Activated naive CD4-positive, alpha-beta T cell treated with anti-CD3 and anti-CD28 coated beads, Interleukin-2, amount 50 U/mL, for 72 hours (primary cell): ENCODE data around the gene SEC11A. TPM values are rescaled to one million over a fixed set of nuclear protein-coding genes. Genes with fewer than 3 reads are reported as not detected.
"Not testable (repeated sequence)": the region's sequence is repeated elsewhere in the genome, so short reads cannot be mapped to it uniquely, and the experiment has no call there.

Source experiments
- ATAC-seq, 2 donors: fragments of 150-1000 bp; cut with Tn5 transposase; 2 replicates each; pipeline ENCODE4 v1.10.0; 2021; ENCODE audit warnings: mild to moderate bottlenecking in 2 of 2, moderate library complexity in 2 of 2
- DNase-seq, 2 donors: peaks; one replicate each; pipeline ENCODE4 v3.0.0; 2021 to 2022; ENCODE audit warnings: low spot score in 2 of 2
- H3K27ac Mint-ChIP-seq, 2 donors: one replicate each; pipeline ENCODE4 v1.8.0; 2022; ENCODE audit warnings: mild to moderate bottlenecking in 2 of 2, mixed read lengths in 2 of 2
- H3K36me3 Mint-ChIP-seq, 2 donors: one replicate each; pipeline ENCODE4 v1.8.0; 2022; ENCODE audit warnings: mixed read lengths in 2 of 2
- H3K9me3 Mint-ChIP-seq, 2 donors: one replicate each; pipeline ENCODE4 v1.8.0; 2022; ENCODE audit warnings: mixed read lengths in 2 of 2
- total RNA-seq, 2 donors: library from RNA; stranded (reverse); gene quantifications; one replicate each; pipeline ENCODE4 v1.2.3, GENCODE V29; 2022

Gene SEC11A
- total RNA-seq, 2 donors from 2014 or later: 111 to 129 TPM

DNA sequence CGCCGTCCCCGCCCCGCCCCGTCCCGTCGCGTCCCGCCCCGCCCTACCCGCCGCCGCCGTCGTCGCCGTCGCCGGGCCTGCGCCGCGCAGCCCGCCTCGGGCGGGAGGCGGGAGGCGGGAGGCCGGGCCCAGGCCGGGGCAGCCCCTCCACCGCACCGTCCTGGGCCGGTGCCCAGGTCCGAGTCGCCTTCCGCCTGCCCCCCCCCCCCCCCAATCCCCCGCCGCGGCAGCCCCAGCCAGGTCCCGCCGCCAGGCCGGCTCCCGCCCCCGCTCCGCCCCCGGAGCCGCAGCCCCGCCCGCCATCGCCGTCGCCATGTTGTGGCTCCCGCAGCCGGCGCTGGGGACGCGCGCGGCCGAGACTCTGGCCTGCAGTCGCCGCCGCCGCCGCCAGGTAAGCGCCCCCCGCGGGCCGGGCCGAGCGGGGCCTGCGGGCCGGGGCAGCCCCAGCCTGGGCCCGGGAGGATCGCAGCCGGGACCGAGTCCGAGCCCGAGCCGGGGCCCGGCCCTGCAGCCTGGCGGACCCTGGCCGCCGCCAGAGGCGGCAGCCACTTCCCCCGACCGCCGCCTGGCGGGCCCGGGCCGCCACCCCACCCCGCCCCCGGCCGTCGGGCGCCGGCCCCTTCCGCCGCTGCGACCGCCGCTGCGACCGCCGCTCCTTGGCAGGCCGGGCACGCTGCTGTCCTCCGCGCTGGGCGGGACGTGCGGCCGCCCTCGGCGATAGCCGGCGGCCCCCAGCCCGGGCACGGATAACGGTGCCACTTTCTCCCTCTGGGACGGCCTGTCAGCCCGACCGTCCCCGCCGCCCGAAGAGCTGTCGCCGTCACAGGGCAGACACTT lies 32.6 kb upstream of the SEC11A start, which contains the start of gene ZNF592:
TSS of gene ZNF592 (plus strand) at position 319 of the 837 bp plus-strand sequence. CDS start 34,084 bp downstream, outside the sequence.
- DNase-seq: peak; percentile 76 to 85
- peak within 1 kb of the TSS; percentile 93 to 97 for H3K27ac Mint-ChIP-seq
- peaks cover 22 to 33% of the 10 kb centered on the region in 2 donors for H3K36me3 Mint-ChIP-seq
- peak; percentile 67 to 74 for ATAC-seq
- H3K9me3 Mint-ChIP-seq: peaks cover 0 to 4% of the 10 kb centered on the region in 2 donors

DNA sequence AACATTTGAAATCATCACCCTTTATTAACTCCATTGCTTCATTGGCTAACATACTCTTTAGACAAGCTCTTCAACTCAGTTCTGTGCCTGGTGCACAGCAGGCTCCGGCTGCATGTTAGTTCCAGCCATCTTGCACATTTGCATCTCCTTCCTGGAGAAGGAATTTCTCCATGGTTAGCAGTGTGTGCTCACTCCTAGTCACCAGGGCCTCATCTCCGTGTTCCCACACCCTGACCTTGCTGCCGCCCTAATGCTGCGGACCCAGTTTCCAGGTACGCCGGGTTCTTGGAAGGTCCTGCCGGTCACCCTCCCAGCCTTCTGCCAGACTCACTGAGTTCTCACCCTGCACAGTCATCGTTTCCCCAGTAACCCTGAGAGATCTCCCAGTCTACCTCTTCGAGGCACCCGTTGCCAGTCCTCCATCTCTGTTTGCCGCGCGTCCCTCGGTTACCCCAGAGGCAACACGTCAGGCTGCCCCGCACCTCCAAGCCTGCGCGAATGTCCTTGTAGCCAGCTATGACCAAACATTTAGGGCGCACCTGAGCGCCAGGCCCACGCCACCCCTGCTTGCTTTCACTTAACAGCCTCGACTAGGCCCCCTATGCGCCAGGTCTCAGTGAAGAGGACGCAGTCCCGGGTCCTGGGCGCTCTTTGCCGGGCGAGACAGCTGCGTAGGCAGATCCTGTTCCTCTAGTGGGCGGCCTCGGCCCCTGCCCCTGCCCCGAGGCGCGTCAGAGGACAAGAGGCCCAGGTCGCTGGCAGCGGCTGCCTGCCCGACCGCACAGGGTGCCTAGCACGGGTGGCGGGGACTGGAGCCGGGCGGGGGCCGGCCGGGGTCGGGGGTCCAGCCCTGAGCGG lies 31.7 kb upstream of the SEC11A start:
- Mint-ChIP-seq H3K36me3 (peaks cover 17 to 26% of the 10 kb centered on the region in 2 donors), H3K27ac (peak overlapping the region; percentile 93 to 95), H3K9me3 (no peaks in the 10 kb centered on the region)
- peak; percentile 69 to 83 for DNase-seq
- peak; percentile 64 to 68 for ATAC-seq

DNA sequence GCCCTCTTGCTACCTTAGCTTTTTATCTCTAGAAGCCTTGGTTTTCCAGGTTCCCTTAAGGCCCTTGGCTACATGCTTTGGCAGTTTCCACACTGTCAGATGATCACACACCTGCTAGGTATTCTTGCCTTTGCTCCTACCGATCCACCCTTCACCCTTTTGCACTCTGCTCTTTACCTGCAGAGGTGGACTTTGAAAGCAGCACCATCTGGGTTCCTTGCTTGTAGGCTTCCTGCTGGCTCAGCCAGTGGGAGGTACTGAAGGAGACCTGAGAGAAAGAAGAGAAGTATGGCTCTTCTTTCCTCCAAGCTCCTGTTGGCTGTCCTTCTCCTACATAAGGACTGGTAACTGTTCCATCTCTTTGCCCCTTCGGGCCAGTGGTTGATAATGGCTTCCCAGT lies 25.2 kb upstream of the SEC11A start:
- Mint-ChIP-seq H3K36me3 (peaks cover 0 to 8% of the 10 kb centered on the region in 2 donors), H3K27ac (no peak overlapping the region), H3K9me3 (peaks cover 0 to 5% of the 10 kb centered on the region in 2 donors)
- DNase-seq (no peak), ATAC-seq (no peak)

DNA sequence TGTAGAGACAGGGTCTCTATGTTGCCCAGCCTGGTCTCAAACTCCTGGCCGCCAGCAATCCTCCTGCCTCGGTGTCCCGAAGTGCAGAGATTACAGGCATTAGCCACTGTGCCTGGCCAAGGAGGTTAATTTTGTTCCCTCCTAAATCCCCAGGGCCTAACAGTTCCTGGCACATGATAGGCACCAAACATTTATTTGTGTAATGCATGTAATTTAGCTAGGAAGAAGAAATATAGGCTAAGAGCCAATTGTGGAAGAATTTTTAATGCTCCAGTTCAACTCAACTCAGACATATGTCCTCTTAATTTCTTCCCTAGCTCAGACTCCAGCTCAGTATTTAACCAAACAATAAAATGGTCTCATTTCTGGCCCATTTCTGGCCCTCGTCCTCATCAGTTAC lies 24.8 kb upstream of the SEC11A start:
- Mint-ChIP-seq H3K9me3 (peaks cover 0 to 5% of the 10 kb centered on the region in 2 donors), H3K27ac (no peak overlapping the region), H3K36me3 (peaks cover 0 to 8% of the 10 kb centered on the region in 2 donors)
- DNase-seq (no peak), ATAC-seq (no peak)

DNA sequence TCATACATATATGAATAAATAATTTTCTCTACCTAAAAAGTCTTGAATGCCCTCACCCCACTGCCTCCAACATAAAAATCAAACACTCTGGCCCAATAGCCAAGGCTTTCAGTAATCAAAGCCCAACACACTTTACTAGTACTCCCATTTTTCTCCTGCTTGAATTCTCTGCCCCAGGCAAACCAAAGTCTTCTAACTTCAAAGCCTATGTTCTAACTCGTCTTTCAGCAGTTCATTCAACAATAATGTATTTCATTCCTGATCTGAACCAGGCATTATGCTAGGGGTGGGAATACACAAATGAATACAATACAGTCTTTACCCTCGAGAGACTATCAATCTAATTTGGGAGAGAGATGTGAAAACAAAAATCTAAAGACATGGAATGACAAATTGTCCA lies 21.1 kb upstream of the SEC11A start:
- Mint-ChIP-seq H3K9me3 (peaks cover 0 to 5% of the 10 kb centered on the region in 2 donors), H3K27ac (peak overlapping the region; percentile 45 to 98), H3K36me3 (peaks cover 0 to 8% of the 10 kb centered on the region in 2 donors)
- ATAC-seq: no peak
- DNase-seq: no peak

DNA sequence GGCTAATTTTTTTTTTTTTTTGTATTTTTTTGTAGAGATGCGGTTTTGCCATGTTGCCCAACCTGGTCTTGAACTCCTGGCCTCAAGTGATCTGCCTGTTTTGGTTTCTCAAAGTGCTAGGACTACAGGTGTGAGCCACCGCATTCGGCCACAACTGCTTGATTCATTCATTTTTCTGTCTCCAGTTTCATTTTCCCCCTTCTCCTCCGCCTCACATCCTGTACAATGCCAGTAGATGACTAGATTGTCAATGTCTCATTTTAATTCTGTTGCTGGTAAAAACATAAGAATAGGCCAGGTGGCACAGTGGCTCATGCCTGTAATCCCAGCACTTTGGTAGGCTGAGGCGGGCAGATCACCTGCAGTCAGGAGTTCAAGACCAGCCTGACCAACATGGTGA lies 20.4 kb upstream of the SEC11A start:
- DNase-seq (peak; percentile 63 to 82), ATAC-seq (peak; percentile 65 to 81)
- Mint-ChIP-seq H3K36me3 (peaks cover 0 to 8% of the 10 kb centered on the region in 2 donors), H3K9me3 (peaks cover 0 to 5% of the 10 kb centered on the region in 2 donors), H3K27ac (peak overlapping the region; percentile 95 to 98)

DNA sequence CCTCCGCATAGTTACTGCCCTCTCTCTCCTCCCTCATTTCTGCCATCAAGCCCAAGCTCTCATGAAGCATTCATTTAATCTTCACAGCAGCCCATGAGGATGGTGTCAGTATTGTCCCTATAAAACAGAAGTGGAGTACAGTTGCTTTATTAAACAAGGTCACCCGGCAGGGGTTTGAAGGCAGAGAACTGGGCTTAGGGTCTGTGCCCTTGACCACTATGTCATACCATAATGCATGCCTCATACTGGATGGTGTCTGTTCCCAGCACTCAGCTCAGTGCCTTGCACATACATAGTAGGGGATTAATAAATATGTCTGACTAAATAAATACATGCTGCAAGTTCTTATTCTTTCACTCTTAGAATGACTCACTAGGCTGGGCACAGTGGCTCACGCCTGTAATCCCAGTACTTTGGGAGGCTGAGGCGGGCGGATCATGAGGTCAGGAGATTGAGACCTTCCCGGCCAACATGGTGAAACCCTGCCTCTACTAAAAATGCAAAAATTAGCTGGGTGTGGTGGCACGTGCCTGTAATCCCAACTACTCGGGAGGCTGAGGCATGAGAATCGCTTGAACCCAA lies 19.6 kb upstream of the SEC11A start:
- H3K36me3 Mint-ChIP-seq, H3K9me3 Mint-ChIP-seq: not testable (repeated sequence)
- DNase-seq (peak; percentile 51 to 79), ATAC-seq (peak; percentile 59 to 68)
- peak overlapping the region; percentile 95 to 98 for H3K27ac Mint-ChIP-seq

DNA sequence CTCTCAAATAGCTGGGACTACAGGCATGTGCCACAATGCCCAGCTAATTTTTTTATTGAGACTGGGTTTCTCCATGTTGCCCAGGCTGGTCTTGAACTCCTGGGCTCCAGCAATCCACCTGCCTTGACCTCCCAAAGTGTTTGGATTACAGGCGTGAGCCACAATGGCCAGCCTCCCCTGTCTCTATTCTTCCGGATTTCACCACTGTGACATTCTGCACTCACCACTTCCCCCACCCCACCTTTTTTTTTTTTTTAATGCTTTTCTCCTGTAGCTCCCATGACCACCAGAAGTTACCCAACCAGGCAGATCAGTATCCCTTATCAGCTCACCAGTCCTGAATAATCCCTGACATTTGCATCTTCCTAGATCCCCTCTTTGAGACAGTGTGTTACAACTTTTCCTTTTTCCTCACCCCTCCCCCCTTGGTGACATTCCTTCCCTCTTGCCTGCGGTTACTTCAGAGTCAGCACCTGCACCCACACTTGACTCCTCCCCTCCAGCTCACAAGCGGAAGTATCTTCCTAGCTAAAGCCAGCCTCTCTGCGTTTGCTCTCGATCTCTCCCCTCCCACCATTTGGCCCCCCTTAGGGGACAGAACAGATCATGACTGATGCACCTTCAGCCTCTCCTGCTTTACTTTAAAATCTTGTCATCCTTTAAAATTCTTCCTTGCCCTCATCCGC lies 19.0 kb upstream of the SEC11A start:
- peak; percentile 44 to 61 for ATAC-seq
- peak; percentile 66 to 75 for DNase-seq
- Mint-ChIP-seq H3K36me3 (peaks cover 0 to 8% of the 10 kb centered on the region in 2 donors), H3K27ac (peak overlapping the region; percentile 95 to 98), H3K9me3 (peaks cover 0 to 5% of the 10 kb centered on the region in 2 donors)

DNA sequence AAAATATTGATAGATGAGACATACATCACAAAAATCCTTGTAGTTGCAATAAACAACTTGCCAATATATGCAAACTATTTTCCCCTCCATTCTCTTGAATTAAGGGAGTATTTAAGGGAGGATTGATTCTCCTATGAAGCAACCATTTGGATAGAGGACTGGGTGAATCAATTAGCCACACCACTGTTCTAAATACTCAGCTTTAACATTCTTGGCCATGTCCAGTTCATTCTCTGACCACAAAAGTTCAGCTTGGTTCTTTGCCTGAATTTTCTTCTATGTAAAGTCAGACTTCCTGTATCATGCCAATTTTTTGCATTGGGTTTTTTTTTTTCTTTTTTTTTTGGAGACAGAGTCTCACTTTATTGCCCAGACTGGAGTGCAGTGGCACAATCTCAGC lies 15.8 kb upstream of the SEC11A start:
- DNase-seq (no peak), ATAC-seq (no peak)
- no peaks in the 10 kb centered on the region for H3K9me3 Mint-ChIP-seq
- no peaks in the 10 kb centered on the region for H3K36me3 Mint-ChIP-seq
- no peak overlapping the region for H3K27ac Mint-ChIP-seq

DNA sequence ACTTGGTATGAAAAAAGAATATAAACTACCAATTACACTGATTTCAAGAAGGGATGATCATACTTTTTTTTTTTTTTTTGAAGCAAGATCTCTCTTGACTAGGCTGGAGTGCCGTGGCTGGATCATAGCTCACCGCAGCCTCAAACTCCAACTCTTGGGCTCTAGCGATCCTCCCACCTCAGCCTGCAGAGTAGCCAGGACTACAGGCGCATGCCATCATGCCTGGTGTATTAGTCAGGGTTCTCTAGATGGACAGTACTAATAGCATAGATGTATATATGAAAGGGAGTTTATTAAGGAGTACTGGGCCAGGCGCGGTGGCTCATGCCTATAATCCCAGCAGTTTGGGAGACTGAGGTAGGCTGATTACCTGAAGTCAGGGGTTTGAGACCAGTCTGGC lies 11.5 kb upstream of the SEC11A start:
- H3K9me3 Mint-ChIP-seq: no peaks in the 10 kb centered on the region
- no peak overlapping the region for H3K27ac Mint-ChIP-seq
- H3K36me3 Mint-ChIP-seq: no peaks in the 10 kb centered on the region
- ATAC-seq (no peak), DNase-seq (no peak)

DNA sequence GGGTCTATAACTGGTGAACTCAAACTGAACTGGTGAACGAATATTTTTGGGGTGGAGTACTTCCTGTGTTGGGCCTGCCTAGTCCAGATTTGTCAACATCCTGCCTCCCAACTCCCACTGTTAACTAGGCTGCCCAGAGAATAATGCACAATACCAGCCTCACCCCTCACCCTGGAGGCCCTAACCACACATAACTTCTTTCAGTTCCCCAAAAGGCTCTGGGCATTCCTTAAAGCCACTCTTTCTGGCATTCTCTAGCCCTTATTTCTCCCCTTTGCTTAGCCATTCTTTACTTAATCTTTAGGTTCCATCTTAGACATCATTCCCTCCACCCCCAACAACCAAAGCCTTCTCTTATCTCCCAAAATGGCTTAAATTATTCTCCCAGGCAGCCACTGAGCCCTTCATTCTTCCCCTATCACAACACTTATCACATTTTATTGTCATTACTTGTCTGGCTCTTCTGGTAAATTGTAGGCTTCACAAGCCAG lies 9.1 kb upstream of the SEC11A start:
- ATAC-seq: peak in 1 of 2 donors; percentile 44
- DNase-seq: no peak
- no peaks in the 10 kb centered on the region for H3K36me3 Mint-ChIP-seq
- H3K9me3 Mint-ChIP-seq: no peaks in the 10 kb centered on the region
- peak overlapping the region; percentile 73 to 97 for H3K27ac Mint-ChIP-seq

DNA sequence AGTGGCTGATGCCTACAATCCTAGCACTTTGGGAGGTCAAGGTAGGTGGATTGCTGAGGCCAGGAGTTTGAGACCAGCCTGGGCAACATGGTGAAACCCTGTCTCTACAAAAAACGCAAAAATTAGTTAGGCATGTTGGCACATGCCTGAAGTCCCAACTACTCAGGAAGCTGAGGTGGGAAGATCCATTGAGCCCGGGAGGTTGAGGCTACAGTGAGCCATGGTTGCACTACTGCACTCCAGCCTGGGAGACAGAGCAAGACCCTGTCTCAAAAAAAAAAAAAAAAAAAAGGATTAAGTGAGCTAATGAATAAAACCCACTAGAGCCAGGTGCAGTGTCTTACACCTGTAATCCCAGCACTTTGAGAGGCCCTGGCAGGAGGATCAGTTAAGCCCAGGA lies 6.7 kb upstream of the SEC11A start:
- ATAC-seq (no peak), DNase-seq (no peak)
- H3K36me3 Mint-ChIP-seq: no peaks in the 10 kb centered on the region
- no peaks in the 10 kb centered on the region for H3K9me3 Mint-ChIP-seq
- H3K27ac Mint-ChIP-seq: no peak overlapping the region

DNA sequence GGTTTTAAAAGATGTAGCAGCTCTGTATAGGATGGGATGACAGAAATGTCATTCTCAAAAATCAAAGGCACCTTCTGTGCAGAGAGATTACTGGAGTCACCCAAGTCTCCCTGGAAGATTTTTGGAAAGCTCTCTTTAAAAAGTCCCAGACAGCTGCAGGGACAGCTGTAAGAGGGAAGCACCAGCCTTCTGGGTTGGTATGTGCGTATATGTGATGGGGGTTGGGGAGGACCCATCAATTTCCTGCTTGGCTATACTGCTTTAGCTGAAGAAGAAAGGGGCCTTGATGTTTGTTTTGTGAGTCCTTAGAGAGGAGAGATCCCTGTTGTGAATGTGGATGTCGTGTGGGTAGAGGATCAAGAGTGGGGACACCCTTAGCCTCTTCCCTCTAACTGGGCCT lies 5.4 kb upstream of the SEC11A start:
- peaks cover 0 to 6% of the 10 kb centered on the region in 2 donors for H3K36me3 Mint-ChIP-seq
- H3K9me3 Mint-ChIP-seq: no peaks in the 10 kb centered on the region
- ATAC-seq (no peak), DNase-seq (no peak)
- peak overlapping the region; percentile 31 to 89 for H3K27ac Mint-ChIP-seq

DNA sequence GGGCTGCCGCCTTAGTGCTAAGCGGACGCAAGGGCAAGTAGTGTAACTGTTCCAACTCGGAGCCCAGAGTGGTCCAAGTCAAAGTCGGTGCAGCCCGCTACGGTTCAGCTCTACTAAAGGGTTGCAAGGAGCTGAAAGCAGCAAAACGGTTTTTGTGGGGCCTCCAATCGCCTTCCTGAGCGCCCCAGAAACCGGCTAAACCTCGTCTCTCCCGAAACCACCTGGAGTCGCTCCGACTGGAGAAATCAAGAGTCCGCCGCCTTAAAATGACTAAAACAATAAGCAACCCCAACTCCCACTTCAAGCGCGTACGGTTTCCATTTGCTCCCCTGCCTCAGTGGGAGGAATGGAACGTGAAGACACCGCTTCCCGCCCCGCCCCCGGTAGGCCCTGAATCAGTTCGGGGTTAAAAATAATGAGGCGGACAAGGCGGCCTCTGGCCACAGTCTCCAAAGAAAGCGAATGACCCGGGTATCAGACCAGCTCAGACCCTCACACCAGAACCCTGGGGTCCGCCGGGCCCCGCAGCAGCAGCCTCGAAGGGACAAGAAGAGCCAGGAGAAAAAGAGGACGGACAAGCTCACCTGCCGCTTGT lies 401 bp downstream of the SEC11A start:
- Mint-ChIP-seq H3K36me3 (peaks cover 14 to 16% of the 10 kb centered on the region in 2 donors), H3K27ac (peak overlapping the region; percentile 97 to 100), H3K9me3 (no peaks in the 10 kb centered on the region)
- peak; percentile 44 to 46 for ATAC-seq
- DNase-seq: peak; percentile 65 to 71

DNA sequence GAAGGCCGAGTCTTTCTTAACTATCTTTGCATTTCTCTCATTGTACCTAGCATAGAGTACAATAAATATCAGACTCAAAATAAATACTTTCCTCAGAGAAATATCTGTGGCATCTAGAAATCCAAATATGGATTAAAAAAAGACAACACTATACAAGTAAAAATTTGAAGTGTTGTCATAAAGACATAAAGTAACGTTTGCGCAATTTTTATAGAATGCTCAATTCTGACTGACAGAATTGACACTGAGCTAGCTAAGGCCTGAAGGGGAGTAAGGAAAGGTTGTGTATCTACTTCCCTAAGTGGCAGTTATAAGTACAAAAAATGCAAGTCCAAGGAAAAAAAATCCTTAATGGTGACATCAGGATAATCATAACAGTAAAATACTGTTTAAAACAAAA lies 1.1 kb downstream of the SEC11A start:
- no peak for ATAC-seq
- H3K27ac Mint-ChIP-seq: peak overlapping the region; percentile 97 to 100
- peaks cover 14 to 16% of the 10 kb centered on the region in 2 donors for H3K36me3 Mint-ChIP-seq
- no peak for DNase-seq
- no peaks in the 10 kb centered on the region for H3K9me3 Mint-ChIP-seq

DNA sequence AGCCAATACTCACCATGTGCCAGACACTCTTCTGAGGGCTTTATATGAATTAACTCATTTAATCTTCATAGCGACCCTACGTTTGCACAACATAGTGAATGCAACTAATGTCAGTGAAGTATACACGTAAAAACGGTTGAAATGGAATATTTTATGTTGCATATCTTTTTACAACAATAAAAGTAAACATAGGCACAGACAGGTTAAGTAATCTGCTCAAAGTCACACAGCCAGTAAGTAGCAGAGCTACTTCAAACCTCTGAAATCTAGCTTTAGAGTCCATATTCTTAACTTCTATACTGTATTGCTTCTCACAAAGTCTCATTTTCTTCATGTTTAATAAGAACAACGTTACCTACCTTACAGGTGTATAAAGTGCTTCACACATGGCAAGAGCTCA lies 1.6 kb downstream of the SEC11A start:
- peak overlapping the region in 1 of 2 donors; percentile 97 for H3K27ac Mint-ChIP-seq
- peaks cover 14 to 16% of the 10 kb centered on the region in 2 donors for H3K36me3 Mint-ChIP-seq
- H3K9me3 Mint-ChIP-seq: no peaks in the 10 kb centered on the region
- DNase-seq (no peak), ATAC-seq (no peak)
